Measurements from ENCODE around the gene SOX6.

SOX6 gene

GRCh38 chr11:16097543-16097942 is 258.8 kb downstream of the SOX6 start:
- TF ChIP-seq TAF1 (IDR thresholded peaks at IDR 0.05; ENCODE audit: borderline replicate concordance, insufficient read depth, low read length) = no peak
- TF ChIP-seq REST (IDR thresholded peaks at IDR 0.05; ENCODE audit: insufficient read depth in 1 of 2, low read depth in 2 of 2, low read length in 2 of 2) = no peak
- no peak for TF ChIP-seq FOXP2 (optimal IDR thresholded peaks at IDR 0.05; ENCODE audit: borderline replicate concordance, extremely low read depth, extremely low read length, insufficient read depth)
- no peak for TF ChIP-seq POLR2AphosphoS5 (IDR thresholded peaks at IDR 0.05; ENCODE audit: low read depth, low read length)
- TF ChIP-seq SIN3A (IDR thresholded peaks at IDR 0.05; ENCODE audit: borderline replicate concordance, insufficient read depth, low read length) = no peak

GRCh38 chr11:16096336-16096735 is 260.0 kb downstream of the SOX6 start:
- TF ChIP-seq SIN3A (IDR thresholded peaks at IDR 0.05; ENCODE audit: borderline replicate concordance, insufficient read depth, low read length) = no peak
- TF ChIP-seq REST (IDR thresholded peaks at IDR 0.05; ENCODE audit: insufficient read depth in 1 of 2, low read depth in 2 of 2, low read length in 2 of 2) = no peak
- no peak for TF ChIP-seq TAF1 (IDR thresholded peaks at IDR 0.05; ENCODE audit: borderline replicate concordance, insufficient read depth, low read length)
- TF ChIP-seq FOXP2 (optimal IDR thresholded peaks at IDR 0.05; ENCODE audit: borderline replicate concordance, extremely low read depth, extremely low read length, insufficient read depth) = no peak
- no peak for TF ChIP-seq POLR2AphosphoS5 (IDR thresholded peaks at IDR 0.05; ENCODE audit: low read depth, low read length)

- TF ChIP-seq POLR2AphosphoS5 (IDR thresholded peaks at IDR 0.05; ENCODE audit: low read depth, low read length) (no peak), SIN3A (IDR thresholded peaks at IDR 0.05; ENCODE audit: borderline replicate concordance, insufficient read depth, low read length) (no peak), FOXP2 (optimal IDR thresholded peaks at IDR 0.05; ENCODE audit: borderline replicate concordance, extremely low read depth, extremely low read length, insufficient read depth) (no peak), REST (IDR thresholded peaks at IDR 0.05; ENCODE audit: insufficient read depth in 1 of 2, low read depth in 2 of 2, low read length in 2 of 2) (no peak), TAF1 (IDR thresholded peaks at IDR 0.05; ENCODE audit: borderline replicate concordance, insufficient read depth, low read length) (no peak)
These were observed 260.6 kb downstream of the SOX6 start for GRCh38 chr11:16095756-16096155.

GRCh38 chr11:16093889-16094653 is 262.3 kb downstream of the SOX6 start:
- TF ChIP-seq FOXP2 (optimal IDR thresholded peaks at IDR 0.05; ENCODE audit: borderline replicate concordance, extremely low read depth, extremely low read length, insufficient read depth) = no peak
- TF ChIP-seq TAF1 (IDR thresholded peaks at IDR 0.05; ENCODE audit: borderline replicate concordance, insufficient read depth, low read length) = no peak
- TF ChIP-seq POLR2AphosphoS5 (IDR thresholded peaks at IDR 0.05; ENCODE audit: low read depth, low read length) = no peak
- TF ChIP-seq REST (IDR thresholded peaks at IDR 0.05; ENCODE audit: insufficient read depth in 1 of 2, low read depth in 2 of 2, low read length in 2 of 2) = no peak
- no peak for TF ChIP-seq SIN3A (IDR thresholded peaks at IDR 0.05; ENCODE audit: borderline replicate concordance, insufficient read depth, low read length)
